Putamen (tissue), 1 donor: Measurements from ENCODE around the gene GPR32.
"Not testable (repeated sequence)": the region's sequence is repeated elsewhere in the genome, so short reads cannot be mapped to it uniquely, and the experiment has no call there.

Experiments
- DNase-seq: peaks from one replicate; pipeline ENCODE4 v3.0.0-alpha.2; 2016; ENCODE audit warnings: low spot score

Gene GPR32, protein sequence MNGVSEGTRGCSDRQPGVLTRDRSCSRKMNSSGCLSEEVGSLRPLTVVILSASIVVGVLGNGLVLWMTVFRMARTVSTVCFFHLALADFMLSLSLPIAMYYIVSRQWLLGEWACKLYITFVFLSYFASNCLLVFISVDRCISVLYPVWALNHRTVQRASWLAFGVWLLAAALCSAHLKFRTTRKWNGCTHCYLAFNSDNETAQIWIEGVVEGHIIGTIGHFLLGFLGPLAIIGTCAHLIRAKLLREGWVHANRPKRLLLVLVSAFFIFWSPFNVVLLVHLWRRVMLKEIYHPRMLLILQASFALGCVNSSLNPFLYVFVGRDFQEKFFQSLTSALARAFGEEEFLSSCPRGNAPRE

GRCh38 chr19:50770164-50770563, at the start of gene GPR32:
Gene GPR32 (plus strand): TSS chr19:50770464. CDS start chr19:50770601, 137 bp downstream.
- not testable (repeated sequence) for DNase-seq

- no peak for DNase-seq
These were observed 49.3 kb upstream of the GPR32 start for GRCh38 chr19:50720921-50721381.

GRCh38 chr19:50721441-50722137, 48.7 kb upstream of the GPR32 start:
- DNase-seq = no peak

DNA sequence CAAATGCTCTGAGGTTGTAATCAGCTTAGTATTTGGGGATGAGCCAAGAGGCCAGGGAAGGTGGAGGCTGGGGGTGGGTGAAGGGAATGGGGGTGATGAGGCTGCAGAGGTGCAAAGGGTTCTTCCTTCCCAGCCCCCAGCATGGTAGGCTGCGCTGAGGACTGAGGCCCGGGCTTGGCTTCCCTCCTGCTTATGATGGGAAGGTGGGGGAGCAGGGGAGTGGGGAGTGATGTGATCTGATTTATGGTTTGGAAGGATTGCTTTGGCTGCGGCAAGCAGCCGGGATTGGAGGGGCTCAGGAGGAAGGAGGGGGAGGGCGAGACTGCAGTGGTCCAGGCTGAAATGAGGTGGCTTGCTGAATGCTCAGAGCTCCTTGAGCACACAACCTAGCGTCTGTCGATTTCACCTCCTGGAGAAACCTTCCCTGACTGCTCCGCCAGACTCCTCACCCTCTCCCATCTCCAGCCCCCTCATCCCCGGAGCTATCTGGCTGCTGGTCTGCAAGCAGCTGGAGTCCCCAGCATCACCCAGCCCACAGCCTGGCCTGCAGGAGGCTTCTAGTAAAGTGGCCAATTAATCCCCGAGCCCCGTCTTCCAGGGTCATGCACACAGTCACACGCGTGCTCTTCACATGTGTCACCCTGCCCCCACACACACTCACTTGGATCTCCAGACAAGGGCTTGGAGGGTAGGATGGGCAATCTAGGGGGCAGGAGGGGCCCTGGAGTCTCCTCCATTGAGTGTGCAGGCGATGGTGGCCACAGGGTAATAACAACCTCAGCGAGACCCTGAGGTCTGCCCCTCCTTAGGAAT, 47.9 kb upstream of the GPR32 start:
- no peak for DNase-seq

- DNase-seq = no peak
These were observed 47.2 kb upstream of the GPR32 start, which contains the start of gene CLEC11A for GRCh38 chr19:50723069-50723468. Gene CLEC11A (plus strand): TSS chr19:50723364. CDS start chr19:50723526, 162 bp downstream.

GRCh38 chr19:50723735-50724521, 46.3 kb upstream of the GPR32 start:
- no peak for DNase-seq

GRCh38 chr19:50724522-50725217, 45.6 kb upstream of the GPR32 start:
- DNase-seq = peak; percentile 99

DNA sequence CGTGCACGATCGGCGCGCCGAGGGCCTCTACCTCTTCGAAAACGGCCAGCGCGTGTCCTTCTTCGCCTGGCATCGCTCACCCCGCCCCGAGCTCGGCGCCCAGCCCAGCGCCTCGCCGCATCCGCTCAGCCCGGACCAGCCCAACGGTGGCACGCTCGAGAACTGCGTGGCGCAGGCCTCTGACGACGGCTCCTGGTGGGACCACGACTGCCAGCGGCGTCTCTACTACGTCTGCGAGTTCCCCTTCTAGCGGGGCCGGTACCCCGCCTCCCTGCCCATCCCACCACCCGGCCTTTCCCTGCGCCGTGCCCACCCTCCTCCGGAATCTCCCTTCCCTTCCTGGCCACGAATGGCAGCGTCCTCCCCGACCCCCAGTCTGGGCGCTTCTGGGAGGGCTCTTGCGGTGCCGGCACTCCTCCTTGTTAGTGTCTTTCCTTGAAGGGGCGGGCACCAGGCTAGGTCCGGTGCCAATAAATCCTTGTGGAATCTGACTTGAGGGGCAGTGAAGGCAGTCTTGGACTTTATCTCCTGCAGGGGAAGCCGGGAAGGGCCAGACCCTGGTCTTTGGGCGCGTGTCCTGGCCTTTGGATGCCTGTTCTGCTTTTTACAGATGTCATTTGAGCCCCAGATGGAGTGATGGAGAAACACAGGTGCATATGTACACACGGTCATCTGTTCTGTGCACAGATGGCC, 44.9 kb upstream of the GPR32 start:
- no peak for DNase-seq

DNA sequence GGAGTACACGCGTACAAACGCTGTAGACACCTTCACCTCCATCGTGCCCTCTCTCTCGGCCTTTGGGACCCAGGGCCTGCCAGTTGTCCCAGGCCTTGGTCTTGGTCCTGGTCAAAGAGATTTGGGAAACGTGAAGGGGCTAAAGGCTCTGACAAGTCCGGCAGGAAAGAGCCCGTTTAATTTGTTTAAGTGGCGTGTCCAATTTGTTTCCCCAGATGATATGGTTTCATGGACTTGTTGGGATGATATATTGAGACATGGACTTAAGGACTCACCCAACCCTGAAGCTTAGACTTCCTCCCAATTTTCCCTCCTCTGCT, 44.4 kb upstream of the GPR32 start:
- no peak for DNase-seq

DNA sequence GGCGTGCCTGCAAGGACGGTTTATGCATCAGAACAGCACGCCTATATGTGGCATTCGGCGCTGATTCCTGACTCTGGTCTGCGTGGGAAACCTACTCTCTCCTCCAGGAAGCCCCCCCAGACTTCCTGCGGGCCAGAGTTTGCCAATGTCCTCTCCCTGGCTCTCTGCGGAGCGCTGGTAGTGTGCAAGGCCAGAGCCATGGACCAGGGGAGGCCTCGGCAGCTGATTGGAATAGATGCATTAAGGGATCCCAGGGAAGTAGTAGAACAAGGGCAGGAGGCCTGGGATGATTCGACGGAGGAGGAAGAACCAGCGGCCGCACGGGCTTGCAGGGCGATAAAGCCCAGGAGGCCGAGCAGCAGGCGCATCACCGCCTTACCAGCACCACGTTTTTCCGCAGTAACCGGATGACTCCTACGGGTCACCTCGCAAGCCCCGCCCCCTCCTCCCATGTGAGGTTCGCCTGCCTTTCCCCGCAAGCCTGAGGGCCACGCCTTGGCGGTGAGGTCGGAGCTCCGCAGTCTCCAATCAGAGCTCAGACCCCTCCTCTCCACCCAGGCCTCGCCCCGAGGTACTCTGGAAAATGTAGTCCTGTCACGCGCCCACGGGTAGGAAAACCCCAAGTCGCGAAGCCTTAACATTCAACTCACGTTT, 42.1 kb upstream of the GPR32 start:
- DNase-seq = peak; percentile 71

GRCh38 chr19:50729894-50730293, 40.4 kb upstream of the GPR32 start:
- DNase-seq = no peak

DNA sequence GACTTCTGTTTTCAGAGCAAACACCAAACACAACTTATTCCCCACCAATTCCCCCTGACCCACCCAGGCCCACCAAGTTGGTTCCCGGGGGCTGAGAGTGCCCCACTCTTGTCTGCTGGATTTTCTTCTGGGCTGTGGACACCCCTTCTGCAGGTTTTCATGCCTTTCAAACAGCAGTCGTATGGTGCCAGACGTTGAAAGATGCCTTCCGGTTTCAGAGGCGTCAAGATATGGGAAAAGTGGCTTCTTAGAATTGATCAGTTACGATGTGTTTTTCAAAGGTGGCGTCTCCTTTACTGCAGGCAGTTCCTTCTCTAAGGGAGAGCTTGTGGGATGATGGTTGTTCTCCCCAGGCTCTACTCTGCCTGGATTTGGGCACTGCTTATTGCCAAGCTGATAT, 34.4 kb upstream of the GPR32 start:
- no peak for DNase-seq

- DNase-seq = no peak
These were observed 33.9 kb upstream of the GPR32 start for GRCh38 chr19:50736338-50736737.

GRCh38 chr19:50739132-50739913, 30.9 kb upstream of the GPR32 start:
- DNase-seq = no peak

- no peak for DNase-seq
These were observed 30.3 kb upstream of the GPR32 start for GRCh38 chr19:50739914-50740426.

- DNase-seq = no peak
These were observed 28.9 kb upstream of the GPR32 start for GRCh38 chr19:50741179-50741933.

DNA sequence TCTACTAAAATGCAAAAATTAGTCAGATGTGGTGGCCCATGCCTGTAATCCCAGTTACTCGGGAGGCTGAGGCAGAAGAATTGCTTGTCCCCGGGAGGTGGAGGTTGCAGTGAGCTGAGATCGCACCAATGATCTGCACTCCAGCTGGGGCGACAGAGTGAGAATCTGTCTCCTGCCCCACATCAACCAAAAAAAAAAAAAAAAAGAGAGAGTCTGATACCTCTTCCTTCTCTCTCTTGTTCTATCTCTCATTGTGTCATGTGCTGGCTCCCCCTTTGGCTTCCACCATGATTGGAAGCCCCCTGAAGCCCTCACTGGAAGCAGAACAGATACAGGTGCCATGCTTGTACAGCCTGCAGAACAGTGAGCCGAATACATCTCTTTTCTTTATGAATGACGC, 26.7 kb upstream of the GPR32 start:
- DNase-seq = no peak

DNA sequence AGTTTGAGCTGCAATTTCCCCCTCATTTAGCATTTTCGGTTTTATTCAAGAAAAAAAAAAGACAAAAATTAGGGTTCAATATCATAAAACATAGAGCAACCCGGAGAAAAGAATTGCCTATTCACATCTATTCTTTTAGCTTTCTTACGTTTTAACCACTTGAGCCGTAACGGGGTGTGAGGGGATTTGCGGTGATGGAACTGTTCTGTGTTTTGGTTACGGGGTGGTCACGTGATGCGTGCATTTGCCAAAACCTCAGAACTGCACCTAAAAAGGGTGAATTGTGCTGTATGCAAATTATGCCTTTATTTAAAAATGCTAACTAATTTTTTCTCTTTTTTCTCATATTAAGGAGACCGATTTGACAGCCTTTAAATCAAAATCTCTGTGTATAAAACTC, 25.0 kb upstream of the GPR32 start:
- no peak for DNase-seq
